GM21619 (cell line): ENCODE data around the gene TCERG1L.
"Not testable (repeated sequence)": the region's sequence is repeated elsewhere in the genome, so short reads cannot be mapped to it uniquely, and the experiment has no call there.

ENCODE experiments used
- ATAC-seq: cut with Tn5 transposase; IDR thresholded peaks from one replicate; pipeline ENCODE4 v1.9.1; 2021; ENCODE audit not compliant: unreplicated experiment

Gene TCERG1L

GRCh38 chr10:131150126-131150525, 161.4 kb downstream of the TCERG1L start:
- no peak for ATAC-seq

- no peak for ATAC-seq
These were observed 161.9 kb downstream of the TCERG1L start for GRCh38 chr10:131149586-131149985.

- ATAC-seq = no peak
These were observed 162.4 kb downstream of the TCERG1L start for GRCh38 chr10:131149111-131149510.

- ATAC-seq = no peak
These were observed 163.3 kb downstream of the TCERG1L start for GRCh38 chr10:131148270-131148669.

GRCh38 chr10:131147301-131147975, 164.1 kb downstream of the TCERG1L start:
- ATAC-seq = no peak

- no peak for ATAC-seq
These were observed 164.7 kb downstream of the TCERG1L start for GRCh38 chr10:131146790-131147189.

GRCh38 chr10:131145756-131146155, 165.8 kb downstream of the TCERG1L start:
- no peak for ATAC-seq

- ATAC-seq = no peak
These were observed 166.7 kb downstream of the TCERG1L start for GRCh38 chr10:131144711-131145375.

GRCh38 chr10:131144196-131144595, 167.3 kb downstream of the TCERG1L start:
- ATAC-seq = no peak

GRCh38 chr10:131143425-131144165, 167.9 kb downstream of the TCERG1L start:
- ATAC-seq = no peak

GRCh38 chr10:131142517-131143380, 168.8 kb downstream of the TCERG1L start:
- ATAC-seq = no peak

- ATAC-seq = no peak
These were observed 169.6 kb downstream of the TCERG1L start for GRCh38 chr10:131141645-131142516.

- ATAC-seq = no peak
These were observed 170.3 kb downstream of the TCERG1L start for GRCh38 chr10:131141207-131141606.

GRCh38 chr10:131140606-131141005, 170.9 kb downstream of the TCERG1L start:
- ATAC-seq = no peak

- ATAC-seq = no peak
These were observed 174.3 kb downstream of the TCERG1L start for GRCh38 chr10:131137223-131137622.

GRCh38 chr10:131136336-131136735, 175.2 kb downstream of the TCERG1L start:
- ATAC-seq = not testable (repeated sequence)

- ATAC-seq = no peak
These were observed 175.8 kb downstream of the TCERG1L start for GRCh38 chr10:131135716-131136115.

GRCh38 chr10:131134651-131135050, 176.9 kb downstream of the TCERG1L start:
- no peak for ATAC-seq

GRCh38 chr10:131134001-131134576, 177.4 kb downstream of the TCERG1L start:
- no peak for ATAC-seq

- ATAC-seq = no peak
These were observed 178.8 kb downstream of the TCERG1L start for GRCh38 chr10:131132681-131133080.
